Measurements from ENCODE around the gene A2M.

A2M gene

GRCh38 chr12:9098115-9098452, 17.6 kb downstream of the A2M start:
- DNase-seq = no peak

- DNase-seq = no peak
Observed at GRCh38 chr12:9096563-9097176, 19.0 kb downstream of the A2M start.

GRCh38 chr12:9095322-9095721, 20.4 kb downstream of the A2M start:
- no peak for DNase-seq

- no peak for DNase-seq
Observed at GRCh38 chr12:9094512-9095206, 21.1 kb downstream of the A2M start.

- no peak for DNase-seq
Observed at GRCh38 chr12:9091891-9092598, 23.7 kb downstream of the A2M start.

- DNase-seq = no peak
Observed at GRCh38 chr12:9090220-9090619, 25.5 kb downstream of the A2M start.

- no peak for DNase-seq
Observed at GRCh38 chr12:9087087-9087835, 28.5 kb downstream of the A2M start.

GRCh38 chr12:9086087-9086486, 29.6 kb downstream of the A2M start:
- DNase-seq = no peak

- no peak for DNase-seq
Observed at GRCh38 chr12:9084417-9084816, 31.3 kb downstream of the A2M start.

GRCh38 chr12:9083793-9084192, 31.9 kb downstream of the A2M start:
- no peak for DNase-seq

GRCh38 chr12:9081667-9082427, 33.9 kb downstream of the A2M start:
- DNase-seq = no peak

GRCh38 chr12:9079883-9080675, 35.6 kb downstream of the A2M start:
- no peak for DNase-seq

GRCh38 chr12:9079082-9079481, 36.6 kb downstream of the A2M start:
- no peak for DNase-seq

- DNase-seq = no peak
Observed at GRCh38 chr12:9077152-9078031, 38.3 kb downstream of the A2M start.

- DNase-seq = no peak
Observed at GRCh38 chr12:9076733-9077132, 39.0 kb downstream of the A2M start.

- no peak for DNase-seq
Observed at GRCh38 chr12:9075138-9075535, 40.6 kb downstream of the A2M start.

- DNase-seq = no peak
Observed at GRCh38 chr12:9074484-9075137, 41.1 kb downstream of the A2M start.

GRCh38 chr12:9073076-9073475, 42.6 kb downstream of the A2M start:
- DNase-seq = no peak

GRCh38 chr12:9072481-9073038, 43.2 kb downstream of the A2M start:
- DNase-seq = no peak

GRCh38 chr12:9071969-9072368, 43.8 kb downstream of the A2M start:
- DNase-seq = no peak

Data from stimulated activated CD4-positive, alpha-beta T cell treated with anti-CD3 and anti-CD28 coated beads, Interleukin-12 subunit alpha, Interleukin-12 subunit beta, amount 100 ng/mL, for 4 hours (primary cell).